ENCODE data around the gene MAIP1. TPM values are rescaled to one million over a fixed set of nuclear protein-coding genes. Genes with fewer than 3 reads are reported as not detected.

Gene MAIP1
- total and polyA plus RNA-seq, 2 of the 4 experiments (the other 2 are of a cell fraction): 14.2 to 16.8 TPM

GRCh38 chr2:199928626-199929025 lies 26.8 kb upstream of the MAIP1 start:
- Histone ChIP-seq H3K36me3 (ENCODE audit: control insufficient read depth, insufficient read depth, low read length) (peaks cover 9% of the 10 kb centered on the region), H3K4me2 (ENCODE audit: low read depth, low read length) (no peak overlapping the region)
- dilution Hi-C loops (cut with HindIII; ENCODE audit: low sequenced_read_pairs, unreplicated experiment): no loop called here

More at GRCh38 chr2:199928626-199929025, 26.8 kb upstream of the MAIP1 start:
- no peak overlapping the region for H4K5ac ChIP-seq (ENCODE audit: low read depth, low read length)
- ChIA-PET CTCF (no interaction called here), POLR2A (ENCODE audit: unreplicated experiment) (no interaction called here)
- no peak overlapping the region for H2AFZ ChIP-seq (replicated peaks; ENCODE audit: low read length, poor library complexity)
- H3K23ac ChIP-seq (ENCODE audit: low read depth, low read length): no peak overlapping the region
- no TSS peak for BruUV-seq (replicated peaks)
- H4K91ac ChIP-seq (ENCODE audit: insufficient read depth, low read depth, low read length): no peak overlapping the region
- H3K27ac ChIP-seq (ENCODE audit: insufficient read depth, low read length): no peak overlapping the region
- intact Hi-C loops (cut with micrococcal nuclease) (no loop called here), in situ Hi-C loops (cut with MboI; ENCODE audit: low sequenced_read_pairs) (no loop called here)
- H2AK5ac ChIP-seq (ENCODE audit: low read depth, low read length): no peak overlapping the region
- no peak overlapping the region for H2BK15ac ChIP-seq (ENCODE audit: low read depth, low read length)
- H3K18ac ChIP-seq (ENCODE audit: low read depth, low read length): no peak overlapping the region
- 0 out of 2 replicates have a peak, but pooled peaks cover 2% of the 10 kb centered on the region for H3K4me1 ChIP-seq (ENCODE audit: control insufficient read depth, insufficient read depth, low read length)
- peaks cover 6% of the 10 kb centered on the region; the same call in 1 of the 2 replicates for H3K9me1 ChIP-seq (ENCODE audit: insufficient read depth, low read length)
- no peak overlapping the region for H3K56ac ChIP-seq (ENCODE audit: extremely low read depth, insufficient read depth, low read length)
- H4K8ac ChIP-seq (ENCODE audit: low read depth in 2 of 2, low read length in 2 of 2): no peak overlapping the region
- peaks cover 3% of the 10 kb centered on the region; the same call in 1 of the 2 replicates for H4K20me1 ChIP-seq (ENCODE audit: insufficient read depth, low read length)
- no peak overlapping the region for H3K14ac ChIP-seq (replicated peaks; ENCODE audit: low read depth, low read length)
- no peak overlapping the region for H2BK120ac ChIP-seq (ENCODE audit: low read depth, low read length)
- no peak for TF ChIP-seq CHD1 (IDR thresholded peaks at IDR 0.05; ENCODE audit: low read depth, low read length)
- no peak for TF ChIP-seq CTCF (conservative IDR thresholded peaks at IDR 0.05; ENCODE audit: low read depth, low read length)
- no peak for TF ChIP-seq POLR2A (IDR thresholded peaks at IDR 0.05; ENCODE audit: low read depth, low read length)
- no peak for TF ChIP-seq RAD21 (IDR thresholded peaks at IDR 0.05; ENCODE audit: low read length)
- TF ChIP-seq MXI1 (IDR thresholded peaks at IDR 0.05; ENCODE audit: borderline replicate concordance, low read depth, low read length): no peak
- no peak for TF ChIP-seq MAZ (IDR thresholded peaks at IDR 0.05; ENCODE audit: borderline replicate concordance, low read depth, low read length)
- TF ChIP-seq MAFK (IDR thresholded peaks at IDR 0.05; ENCODE audit: low read depth, low read length): no peak
- TF ChIP-seq NFE2L2 (IDR thresholded peaks at IDR 0.05; ENCODE audit: low read depth, low read length): no peak
- no peak for TF ChIP-seq RCOR1 (IDR thresholded peaks at IDR 0.05; ENCODE audit: insufficient replicate concordance, low read length)
- TF ChIP-seq ELK1 (IDR thresholded peaks at IDR 0.05; ENCODE audit: borderline replicate concordance, low read depth, low read length): no peak
- no peak for TF ChIP-seq RFX5 (IDR thresholded peaks at IDR 0.05; ENCODE audit: low read depth, low read length)
- TF ChIP-seq BHLHE40 (IDR thresholded peaks at IDR 0.05; ENCODE audit: low read depth, low read length): no peak
- no peak overlapping the region for H3K9ac ChIP-seq (ENCODE audit: low read depth, low read length)
- peaks cover 11 to 27% of the 10 kb centered on the region in 2 experiments; a peak in 3 of 4 replicates for H3K79me1 ChIP-seq (ENCODE audit: low read depth in 1 of 2, low read length in 2 of 2)
- no peak overlapping the region for H3K4me3 ChIP-seq (ENCODE audit: insufficient read depth, low read depth, low read length)
- H3K4ac ChIP-seq (ENCODE audit: low read depth, low read length): no peak overlapping the region
- ATAC-seq (ENCODE audit: low read depth): no peak
- H2BK20ac ChIP-seq (ENCODE audit: low read depth, low read length): no peak overlapping the region
- H2AK9ac ChIP-seq (replicated peaks; ENCODE audit: low read depth, low read length, poor library complexity): no peak overlapping the region
- no peak overlapping the region for H2BK5ac ChIP-seq (ENCODE audit: low read depth, low read length, poor library complexity, severe bottlenecking)
- H3K27me3 ChIP-seq (ENCODE audit: control insufficient read depth, insufficient read depth, low read length): no peaks in the 10 kb centered on the region
- H3K9me3 ChIP-seq (ENCODE audit: control insufficient read depth, insufficient read depth, low read length): no peaks in the 10 kb centered on the region
- DNase-seq: no peak
